GM12864 (cell line): Measurements from ENCODE around the gene PGC.
A peak's percentile ranks its signal among the peaks of the same experiment; 100 is the strongest.

Experiments
- DNase-seq: peaks from one replicate; pipeline ENCODE4 v3.0.0-alpha.2; 2011; ENCODE audit warnings: low read depth
- H3K4me3 ChIP-seq: 2 replicates; pipeline ENCODE4 v1.5.1; 2011; ENCODE audit warnings: mild to moderate bottlenecking, low read depth, low read length, control low read depth
- TF ChIP-seq, protein P1 (sequence below): IDR thresholded peaks from 2 replicates; pipeline ENCODE4 v1.5.1; 2011; ENCODE audit warnings: low read depth, mild to moderate bottlenecking, moderate library complexity, low read length, control low read depth, inconsistent platforms; ENCODE audit errors: missing control alignments

The PGC gene

DNA sequence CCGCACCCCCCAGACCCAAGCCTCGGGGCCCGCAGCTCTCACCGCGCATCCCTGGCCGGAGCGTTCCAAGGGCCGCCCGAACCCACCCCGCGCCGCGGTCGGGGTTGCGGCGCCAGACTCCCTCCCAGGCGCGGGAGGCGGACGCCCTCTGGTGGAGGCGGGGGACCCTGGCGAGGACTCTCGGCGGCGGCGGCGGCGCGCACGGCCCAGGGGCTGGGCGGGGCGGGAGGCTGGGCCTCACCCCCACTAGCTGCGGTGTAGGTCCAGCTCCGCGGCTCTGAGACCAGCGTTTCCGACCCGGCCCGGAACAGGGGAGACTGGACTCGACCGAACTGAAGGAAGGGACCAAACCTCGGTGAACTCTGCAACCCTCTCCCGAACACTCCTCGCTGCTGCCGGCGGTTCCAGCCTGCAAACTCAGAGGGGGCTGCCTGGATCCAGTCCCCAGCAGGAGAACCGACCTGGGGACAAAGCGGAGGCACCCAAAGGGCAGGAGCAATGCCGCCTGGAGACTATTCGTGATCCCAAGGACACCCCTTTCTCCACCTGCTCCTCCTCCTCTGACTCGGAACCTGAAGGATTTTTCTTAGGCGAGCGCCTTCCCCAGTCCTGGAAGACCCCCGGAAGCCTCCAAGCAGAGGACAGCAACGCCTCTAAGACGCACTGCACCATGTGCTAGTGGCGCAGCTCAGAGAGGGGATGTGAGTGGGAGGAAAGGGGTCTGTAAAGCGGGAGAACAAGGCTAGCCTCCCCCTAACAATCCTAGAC lies 39.4 kb upstream of the PGC start:
- peak overlapping the region; percentile 98 for H3K4me3 ChIP-seq
- TF ChIP-seq, protein P1, sequence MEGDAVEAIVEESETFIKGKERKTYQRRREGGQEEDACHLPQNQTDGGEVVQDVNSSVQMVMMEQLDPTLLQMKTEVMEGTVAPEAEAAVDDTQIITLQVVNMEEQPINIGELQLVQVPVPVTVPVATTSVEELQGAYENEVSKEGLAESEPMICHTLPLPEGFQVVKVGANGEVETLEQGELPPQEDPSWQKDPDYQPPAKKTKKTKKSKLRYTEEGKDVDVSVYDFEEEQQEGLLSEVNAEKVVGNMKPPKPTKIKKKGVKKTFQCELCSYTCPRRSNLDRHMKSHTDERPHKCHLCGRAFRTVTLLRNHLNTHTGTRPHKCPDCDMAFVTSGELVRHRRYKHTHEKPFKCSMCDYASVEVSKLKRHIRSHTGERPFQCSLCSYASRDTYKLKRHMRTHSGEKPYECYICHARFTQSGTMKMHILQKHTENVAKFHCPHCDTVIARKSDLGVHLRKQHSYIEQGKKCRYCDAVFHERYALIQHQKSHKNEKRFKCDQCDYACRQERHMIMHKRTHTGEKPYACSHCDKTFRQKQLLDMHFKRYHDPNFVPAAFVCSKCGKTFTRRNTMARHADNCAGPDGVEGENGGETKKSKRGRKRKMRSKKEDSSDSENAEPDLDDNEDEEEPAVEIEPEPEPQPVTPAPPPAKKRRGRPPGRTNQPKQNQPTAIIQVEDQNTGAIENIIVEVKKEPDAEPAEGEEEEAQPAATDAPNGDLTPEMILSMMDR = peak; percentile 76
- DNase-seq = no peak

GRCh38 chr6:41785689-41786450 lies 38.7 kb upstream of the PGC start:
- TF ChIP-seq, protein P1 = no peak
- peak overlapping the region; percentile 98 for H3K4me3 ChIP-seq
- no peak for DNase-seq

- TF ChIP-seq, protein P1 = no peak
- no peak for DNase-seq
- no peak overlapping the region for H3K4me3 ChIP-seq
Observed at GRCh38 chr6:41785254-41785653, 38.1 kb upstream of the PGC start.

- TF ChIP-seq, protein P1 = no peak
- no peak overlapping the region for H3K4me3 ChIP-seq
- DNase-seq = no peak
Observed at GRCh38 chr6:41784581-41785171, 37.5 kb upstream of the PGC start.

DNA sequence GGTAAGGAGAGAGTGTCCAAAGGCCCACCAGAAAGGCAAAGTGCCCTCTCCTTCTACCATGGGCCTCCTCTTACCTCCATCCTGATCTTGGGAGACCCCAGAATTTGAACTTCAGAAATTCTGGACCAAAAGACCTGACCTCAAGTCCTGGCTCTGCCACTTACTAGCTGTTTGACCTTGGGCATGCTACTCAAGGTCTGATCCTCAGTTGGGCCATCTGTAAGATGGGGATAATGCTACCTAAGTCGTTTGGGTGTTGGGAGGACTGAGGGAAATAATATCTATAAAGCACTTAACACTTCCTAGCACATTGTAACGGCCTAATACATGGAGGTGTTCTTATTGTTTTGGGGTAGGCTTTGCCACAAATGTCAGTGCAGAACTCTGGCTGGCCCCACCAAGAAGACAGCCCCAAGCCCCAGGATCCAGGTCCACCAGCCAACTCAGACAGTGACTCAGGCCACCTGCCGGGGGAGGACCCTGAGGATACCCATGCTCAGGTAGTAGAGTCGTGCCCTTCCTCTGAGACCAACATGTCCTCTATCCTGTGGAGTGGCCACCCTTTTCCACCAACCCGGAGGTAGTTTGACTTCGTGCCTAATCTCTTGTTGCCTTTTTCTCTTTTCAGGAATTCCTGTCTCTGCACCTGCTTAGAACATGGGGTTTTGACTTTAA lies 36.0 kb upstream of the PGC start:
- H3K4me3 ChIP-seq = no peak overlapping the region
- TF ChIP-seq, protein P1 = no peak
- no peak for DNase-seq

- TF ChIP-seq, protein P1 = no peak
- no peak for DNase-seq
- no peak overlapping the region for H3K4me3 ChIP-seq
Observed at GRCh38 chr6:41781366-41781730, 34.2 kb upstream of the PGC start.
